NT2/D1 (cell line): ENCODE results near the gene ZNF215.
"Not testable (repeated sequence)": the region's sequence is repeated elsewhere in the genome, so short reads cannot be mapped to it uniquely, and the experiment has no call there.

Experiments
- DNase-seq: peaks from one replicate; pipeline ENCODE4 v3.0.0-alpha.2; 2011; ENCODE audit warnings: low read depth, low spot score
- H3K27me3 ChIP-seq: 2 replicates; pipeline ENCODE4 v1.6.0; 2011; ENCODE audit warnings: mild to moderate bottlenecking; ENCODE audit not compliant: insufficient read length, insufficient read depth
- H3K36me3 ChIP-seq: 2 replicates; pipeline ENCODE4 v1.6.1; 2011; ENCODE audit warnings: mild to moderate bottlenecking, low read length, mixed read lengths; ENCODE audit not compliant: insufficient read depth, insufficient read length
- H3K4me1 ChIP-seq: 2 replicates; pipeline ENCODE4 v1.5.1; 2011; ENCODE audit not compliant: insufficient read depth, insufficient read length
- H3K4me3 ChIP-seq: 2 replicates; pipeline ENCODE4 v1.5.1; 2011; ENCODE audit warnings: low read depth; ENCODE audit not compliant: insufficient read length
- H3K9ac ChIP-seq: 2 replicates; pipeline ENCODE4 v1.6.0; 2011; ENCODE audit warnings: low read depth; ENCODE audit not compliant: insufficient read length
- H3K9me3 ChIP-seq: 2 replicates; pipeline ENCODE4 v1.5.1; 2011; ENCODE audit warnings: mild to moderate bottlenecking, low read length; ENCODE audit not compliant: insufficient read depth
- SUZ12 ChIP-seq: IDR thresholded peaks from 2 replicates; pipeline ENCODE4 v1.6.1; 2011; ENCODE audit not compliant: insufficient read length, insufficient read depth; ENCODE audit errors: extremely low read depth
- YY1 ChIP-seq: IDR thresholded peaks from 2 replicates; pipeline ENCODE4 v1.6.1; 2011; ENCODE audit not compliant: insufficient read length, insufficient read depth
- ZNF274 ChIP-seq: IDR thresholded peaks from 2 replicates; pipeline ENCODE4 v1.6.1; 2011; ENCODE audit warnings: mild to moderate bottlenecking, low read depth, low read length

ZNF215 gene

GRCh38 chr11:6926208-6927029 is at the start of gene ZNF215:
Gene ZNF215, plus strand, starts transcription at chr11:6926426. Its CDS starts 5,847 bp downstream, at chr11:6932273.
- Histone ChIP-seq H3K4me3 (peak within 1 kb of the TSS; percentile 89), H3K4me1 (no peaks in the 10 kb centered on the region), H3K9me3 (no peaks in the 10 kb centered on the region), H3K36me3 (peaks cover 7% of the 10 kb centered on the region), H3K27me3 (peaks cover 2% of the 10 kb centered on the region), H3K9ac (peak within 1 kb of the TSS; percentile 94)
- DNase-seq, result peak; percentile 28
- TF ChIP-seq SUZ12 (no peak), ZNF274 (no peak), YY1 (no peak)

- H3K4me3 ChIP-seq, result no peak overlapping the region
- H3K36me3 ChIP-seq, result no peaks in the 10 kb centered on the region
- no peaks in the 10 kb centered on the region for H3K4me1 ChIP-seq
- no peaks in the 10 kb centered on the region for H3K9me3 ChIP-seq
- no peak overlapping the region for H3K9ac ChIP-seq
- H3K27me3 ChIP-seq, result no peaks in the 10 kb centered on the region
- no peak for DNase-seq
- TF ChIP-seq ZNF274, result no peak
- TF ChIP-seq YY1, result no peak
- TF ChIP-seq SUZ12, result no peak
Measured at GRCh38 chr11:6876914-6877313, 49.3 kb upstream of the ZNF215 start.

- H3K4me3 ChIP-seq, result no peak overlapping the region
- no peaks in the 10 kb centered on the region for H3K27me3 ChIP-seq
- DNase-seq, result no peak
- H3K9ac ChIP-seq, result no peak overlapping the region
- H3K9me3 ChIP-seq, result no peaks in the 10 kb centered on the region
- no peaks in the 10 kb centered on the region for H3K36me3 ChIP-seq
- TF ChIP-seq YY1 (no peak), ZNF274 (no peak), SUZ12 (no peak)
- H3K4me1 ChIP-seq, result no peaks in the 10 kb centered on the region
Measured at GRCh38 chr11:6882751-6883150, 43.5 kb upstream of the ZNF215 start.

- not testable (repeated sequence) for H3K4me3 ChIP-seq, H3K9ac ChIP-seq, H3K4me1 ChIP-seq, H3K27me3 ChIP-seq, H3K36me3 ChIP-seq, DNase-seq, H3K9me3 ChIP-seq
Measured at GRCh38 chr11:6887711-6888110, 38.5 kb upstream of the ZNF215 start.

GRCh38 chr11:6888830-6889229 is 37.4 kb upstream of the ZNF215 start:
- Histone ChIP-seq H3K27me3 (no peaks in the 10 kb centered on the region), H3K4me3 (no peak overlapping the region), H3K4me1 (no peaks in the 10 kb centered on the region), H3K9me3 (no peaks in the 10 kb centered on the region), H3K36me3 (no peaks in the 10 kb centered on the region), H3K9ac (no peak overlapping the region)
- no peak for TF ChIP-seq SUZ12
- no peak for TF ChIP-seq YY1
- TF ChIP-seq ZNF274, result no peak
- no peak for DNase-seq

GRCh38 chr11:6889835-6890234 is 36.4 kb upstream of the ZNF215 start:
- no peaks in the 10 kb centered on the region for H3K9me3 ChIP-seq
- no peak overlapping the region for H3K4me3 ChIP-seq
- no peak overlapping the region for H3K9ac ChIP-seq
- H3K4me1 ChIP-seq, result no peaks in the 10 kb centered on the region
- TF ChIP-seq ZNF274 (no peak), SUZ12 (no peak), YY1 (no peak)
- DNase-seq, result no peak
- no peaks in the 10 kb centered on the region for H3K36me3 ChIP-seq
- no peaks in the 10 kb centered on the region for H3K27me3 ChIP-seq

GRCh38 chr11:6892400-6892799 is 33.8 kb upstream of the ZNF215 start, which contains the start of gene OR2D2:
Gene OR2D2, minus strand, starts transcription at chr11:6892500. Its CDS starts 0 bp downstream, at chr11:6892500.
- no peaks in the 10 kb centered on the region for H3K36me3 ChIP-seq
- DNase-seq, result no peak
- no peak within 1 kb of the TSS for H3K4me3 ChIP-seq
- TF ChIP-seq SUZ12 (no peak), YY1 (no peak), ZNF274 (no peak)
- no peak within 1 kb of the TSS for H3K9ac ChIP-seq
- H3K4me1 ChIP-seq, result no peaks in the 10 kb centered on the region
- no peaks in the 10 kb centered on the region for H3K9me3 ChIP-seq
- no peaks in the 10 kb centered on the region for H3K27me3 ChIP-seq
